Activated gamma-delta T cell (primary cell): ENCODE measurements around the gene SYNE4.

Experiments
- DNase-seq: peaks from one replicate; lab custom pipeline; 2025; lab: John Stamatoyannopoulos, UW

Gene SYNE4

DNA sequence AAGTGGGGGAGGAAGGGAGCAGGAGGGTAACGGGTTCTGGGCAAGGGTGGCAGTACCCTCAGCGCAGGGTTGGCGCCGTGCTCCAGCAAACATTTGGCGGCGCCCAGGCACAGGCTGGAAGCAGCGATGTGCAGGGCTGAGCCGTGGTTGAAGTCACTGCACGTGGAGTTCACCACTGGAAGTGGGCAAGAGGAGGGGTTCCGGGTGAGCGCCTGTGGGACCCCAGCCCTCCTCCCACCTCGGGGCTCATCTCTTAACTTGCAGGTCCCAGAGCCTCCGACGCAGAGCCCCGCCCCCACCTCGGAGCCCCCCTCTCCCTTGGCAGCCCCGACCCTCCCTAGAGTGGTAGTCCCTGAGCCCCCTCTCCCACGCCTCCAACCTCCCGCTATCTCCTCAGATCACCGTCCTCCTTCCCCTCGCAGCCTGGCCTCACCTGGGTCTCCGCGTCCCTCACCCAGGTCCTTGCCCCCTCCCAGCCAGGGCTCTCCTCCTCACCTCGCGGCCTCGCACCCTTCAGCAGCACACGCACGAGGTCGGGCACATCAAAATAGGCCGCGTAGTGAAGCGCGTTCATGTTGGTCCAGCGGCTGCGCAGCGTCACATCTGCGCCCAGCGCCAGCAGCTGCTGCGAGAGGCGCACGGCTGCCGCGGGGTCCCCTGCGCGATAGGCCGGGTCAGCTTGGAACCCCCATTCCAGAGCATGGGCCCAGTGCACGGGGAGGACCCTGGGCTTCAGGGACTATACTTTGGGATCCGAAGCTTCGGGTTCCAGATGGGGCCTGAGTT is 17.7 kb upstream of the SYNE4 start:
- no peak for DNase-seq

DNA sequence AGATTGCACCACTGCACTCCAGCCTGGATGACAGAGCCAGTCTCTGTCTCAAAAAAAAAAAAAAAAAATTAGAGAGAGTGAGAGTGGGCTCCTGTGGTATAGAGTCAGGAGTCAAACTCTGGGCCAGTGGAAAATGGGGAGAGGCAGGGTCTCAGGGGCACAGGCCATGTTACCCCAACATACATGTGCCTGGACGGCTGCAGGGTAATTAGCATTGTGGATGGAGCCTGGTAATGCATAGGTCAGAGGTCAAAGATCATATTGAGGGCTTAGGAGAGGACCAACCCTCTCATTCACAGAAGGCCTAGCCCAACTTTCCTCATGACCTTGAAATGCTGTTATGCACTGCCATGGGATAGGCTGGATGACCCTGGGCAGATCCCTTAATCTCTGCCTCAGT is 16.9 kb upstream of the SYNE4 start:
- DNase-seq: no peak

DNA sequence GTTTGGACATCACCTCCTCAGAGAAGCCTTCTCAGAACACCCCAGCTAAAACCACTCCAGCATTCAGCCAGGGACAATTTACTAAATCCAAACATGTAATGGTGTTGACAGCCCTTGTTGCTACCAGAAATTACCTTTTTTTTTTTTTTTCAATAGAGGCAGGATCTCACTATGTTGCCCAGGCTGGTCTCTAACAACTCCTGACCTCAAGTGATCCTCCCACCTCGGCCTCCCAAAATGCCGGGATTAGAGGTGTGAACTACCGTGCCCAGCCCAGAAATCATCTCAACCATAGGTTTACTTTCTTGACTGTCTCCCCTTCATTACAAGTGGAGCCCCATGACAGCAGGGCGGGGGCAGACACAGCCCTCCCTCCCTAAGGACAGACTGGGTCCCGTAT is 14.8 kb upstream of the SYNE4 start:
- DNase-seq: no peak

DNA sequence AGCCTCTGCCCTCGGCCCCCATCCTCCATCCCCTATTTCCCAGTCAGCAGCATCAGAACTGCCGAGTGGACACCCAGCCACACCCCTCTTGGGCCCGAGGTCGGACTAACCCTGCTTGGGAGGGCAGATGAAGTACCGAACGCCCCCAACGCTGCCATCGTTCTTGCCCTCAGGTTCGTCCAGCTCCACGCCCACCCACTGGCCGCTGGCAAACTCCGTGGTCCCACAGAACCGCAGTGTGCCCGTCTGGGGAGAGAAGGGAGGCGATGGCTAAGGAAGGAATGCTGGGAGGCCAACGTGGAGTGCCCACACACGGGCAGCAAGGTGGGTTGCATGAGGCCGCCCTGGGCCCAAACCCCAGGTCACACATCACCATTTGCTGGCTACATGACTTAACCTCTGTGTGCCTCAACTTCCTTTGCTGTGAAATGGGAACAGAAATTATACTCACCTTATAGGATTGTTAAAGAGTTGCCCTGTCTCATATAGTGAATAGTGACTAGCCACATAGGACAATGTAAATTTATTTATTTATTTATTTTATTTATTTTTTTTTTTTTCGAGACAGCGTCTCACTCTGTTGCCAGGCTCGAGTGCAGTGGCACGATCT is 10.6 kb upstream of the SYNE4 start:
- DNase-seq: no peak

DNA sequence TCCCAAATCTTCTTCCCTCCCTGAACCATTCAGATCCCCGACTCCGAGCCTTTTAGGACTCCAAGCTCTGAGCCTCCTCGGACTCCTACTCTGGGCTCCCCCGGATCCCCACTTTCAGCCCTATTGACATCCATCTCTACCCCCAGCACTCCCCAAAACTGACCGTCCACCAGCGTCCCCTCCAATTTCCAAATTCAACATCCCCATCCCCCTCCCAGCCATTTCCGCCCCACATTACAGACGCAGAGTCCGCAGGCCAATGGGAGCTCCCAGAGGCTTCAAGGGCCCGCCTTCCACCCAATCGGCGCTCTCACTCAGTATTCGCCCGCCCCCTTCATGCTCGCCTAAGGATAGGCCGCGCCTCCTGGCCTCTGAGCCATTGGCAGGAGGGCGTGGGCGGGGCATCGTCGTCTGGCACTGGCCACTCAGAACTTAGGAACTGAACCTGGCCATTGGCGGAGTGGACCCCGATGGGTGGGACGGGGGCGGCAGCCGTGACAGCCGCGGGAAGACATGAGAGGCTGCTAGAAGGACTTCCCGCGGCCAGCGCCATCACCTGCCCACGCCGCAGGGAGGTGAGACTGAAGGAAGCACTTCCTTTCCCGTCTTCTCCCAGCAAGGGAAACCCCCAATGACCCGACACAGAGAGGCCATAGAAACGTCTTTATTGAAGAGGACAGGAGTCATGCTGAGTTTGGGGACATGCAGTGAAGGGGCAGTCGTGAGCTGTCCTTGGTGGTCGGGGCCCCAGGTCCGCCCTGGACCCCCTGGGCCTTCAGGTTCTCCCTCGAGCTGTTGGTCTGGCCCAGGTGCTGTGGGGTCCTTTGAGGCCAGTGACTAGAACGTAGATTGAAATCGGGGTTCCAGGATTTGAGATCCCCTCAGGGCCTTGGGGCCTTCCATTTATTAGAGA is 5.7 kb upstream of the SYNE4 start, which contains the start of gene ALKBH6:
TSS of gene ALKBH6 (minus strand) at position 202 of the 913 bp plus-strand sequence. CDS start 816 bp downstream, outside the sequence.
- DNase-seq: peak; percentile 94

DNA sequence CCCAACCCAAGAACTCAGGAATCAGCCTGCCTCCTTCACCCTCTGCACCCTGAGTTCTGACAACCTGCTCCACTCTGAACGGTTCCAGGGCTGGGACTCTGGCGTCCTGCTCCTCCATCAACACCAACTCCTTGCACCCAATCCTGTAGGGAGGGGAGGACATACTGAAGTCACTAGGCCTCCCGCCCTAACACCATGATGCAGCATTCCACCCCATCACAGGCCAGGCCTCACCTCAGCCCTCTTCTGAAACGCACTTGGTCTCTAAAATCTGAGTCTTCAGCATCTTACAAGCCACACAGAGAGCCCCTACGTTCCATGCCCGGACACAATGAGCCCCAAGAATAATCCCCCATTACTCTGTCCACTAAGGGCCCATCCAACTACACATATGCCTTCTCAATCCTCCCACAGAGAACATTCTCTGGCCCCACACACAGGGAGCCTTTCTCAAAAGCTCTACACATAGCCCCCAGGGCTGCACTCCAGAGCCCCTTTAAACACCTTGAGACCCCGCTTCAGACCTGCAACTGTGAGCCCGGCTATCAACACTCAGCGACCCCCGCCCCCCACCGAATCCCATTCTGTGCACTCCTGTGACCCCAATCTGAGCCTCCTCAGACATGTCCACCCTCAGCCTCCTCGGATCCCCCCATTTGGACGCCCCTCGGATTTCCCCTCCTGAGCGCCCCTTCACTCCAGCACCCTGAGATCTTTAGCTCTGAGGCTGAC is 4.8 kb upstream of the SYNE4 start:
- DNase-seq: no peak

DNA sequence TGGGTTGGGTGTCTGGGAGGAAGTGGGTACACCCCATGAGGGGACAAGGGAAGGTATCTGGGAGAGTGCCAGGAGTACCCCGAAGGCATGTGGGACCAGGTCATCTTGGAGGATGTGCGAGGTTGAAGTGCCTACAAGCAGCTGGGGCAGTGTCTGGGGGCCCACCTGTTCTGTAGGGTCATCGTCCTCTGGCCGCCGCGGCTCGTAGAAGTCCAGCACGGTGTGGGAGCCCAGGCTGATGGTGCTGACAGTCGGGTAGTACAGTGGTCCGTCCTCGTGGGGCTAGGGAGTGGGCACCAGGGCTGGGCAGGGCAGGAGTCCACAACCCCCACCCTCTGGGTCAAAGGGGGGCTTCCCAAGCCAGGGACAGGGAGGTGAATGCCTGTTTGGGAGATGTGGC is 1.8 kb upstream of the SYNE4 start:
- DNase-seq: no peak

DNA sequence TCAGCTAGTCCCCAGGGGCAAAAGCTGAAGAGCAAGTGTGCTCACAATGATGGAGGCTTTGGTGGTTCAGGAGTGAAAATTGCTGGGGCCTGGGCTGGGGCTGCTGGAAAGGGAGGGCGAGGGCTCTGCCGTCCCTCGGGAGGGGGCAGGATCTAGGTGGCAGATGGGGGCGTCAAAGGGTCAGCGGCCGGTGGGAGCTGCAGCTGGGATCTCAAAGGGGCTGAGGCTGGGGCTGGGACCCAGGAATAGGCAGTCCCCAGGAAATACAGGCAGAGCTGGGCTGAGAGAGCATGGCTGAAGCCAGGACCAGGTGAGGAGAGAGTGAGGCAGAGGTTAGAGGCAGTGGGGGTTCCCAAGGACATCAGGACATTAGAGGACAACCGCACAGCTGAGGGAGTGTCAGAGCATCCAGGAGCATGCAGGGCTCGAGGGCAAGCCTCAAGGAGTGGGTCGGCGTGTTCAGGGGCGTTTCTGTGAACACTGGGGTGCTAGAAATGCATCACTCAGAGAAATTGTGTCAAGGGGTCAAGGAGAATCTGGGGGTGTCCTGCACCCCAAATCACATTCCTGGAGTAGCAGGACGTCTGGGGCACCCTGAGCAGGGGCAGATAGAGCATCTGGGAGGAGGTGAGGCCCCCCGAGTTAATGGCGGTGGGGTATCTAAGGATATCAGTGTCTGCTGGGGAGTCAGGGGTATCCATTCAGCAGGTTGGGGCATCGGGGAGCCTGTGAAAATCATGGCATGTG is 1.2 kb upstream of the SYNE4 start:
- DNase-seq: no peak

DNA sequence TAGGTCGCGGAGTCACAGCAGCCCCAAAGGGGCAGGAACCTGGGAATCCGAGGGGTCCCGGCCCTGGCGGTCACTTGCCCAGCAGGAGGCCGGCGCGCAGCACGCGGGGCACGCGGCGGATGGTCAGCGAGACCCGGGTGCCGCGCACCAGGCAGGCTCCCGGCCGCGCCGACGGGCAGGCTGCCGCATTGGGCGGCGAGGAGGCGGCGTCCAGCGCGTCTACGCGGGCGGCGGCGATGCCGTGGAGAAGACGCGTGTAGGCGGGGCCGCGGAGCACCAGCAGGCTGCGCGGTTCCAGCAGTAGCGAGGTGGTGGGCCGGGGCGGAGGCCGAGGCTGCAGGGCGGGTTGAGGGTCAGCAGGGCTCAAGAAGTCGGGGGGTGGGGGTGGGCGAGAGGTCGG is 607 bp upstream of the SYNE4 start:
- no peak for DNase-seq

DNA sequence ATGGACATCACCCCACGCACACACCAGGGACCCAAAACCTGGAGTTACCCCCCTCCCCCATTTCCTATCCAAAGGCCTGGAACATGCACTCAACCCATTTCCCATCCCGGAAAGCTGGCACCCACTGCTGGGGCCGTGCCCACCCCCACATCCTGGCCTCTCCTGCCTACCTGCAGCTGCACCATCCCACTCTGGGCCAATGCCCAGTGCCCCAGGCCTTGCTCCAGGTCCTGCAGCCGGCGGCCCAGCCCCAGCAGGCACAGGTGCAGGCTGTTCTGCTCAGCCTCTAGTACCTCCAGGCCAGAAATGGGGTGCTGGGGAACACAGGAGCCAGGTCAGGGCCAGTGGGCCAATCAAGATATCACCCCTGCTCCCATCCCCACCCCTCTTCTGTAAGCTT is 1.7 kb downstream of the SYNE4 start:
- no peak for DNase-seq

DNA sequence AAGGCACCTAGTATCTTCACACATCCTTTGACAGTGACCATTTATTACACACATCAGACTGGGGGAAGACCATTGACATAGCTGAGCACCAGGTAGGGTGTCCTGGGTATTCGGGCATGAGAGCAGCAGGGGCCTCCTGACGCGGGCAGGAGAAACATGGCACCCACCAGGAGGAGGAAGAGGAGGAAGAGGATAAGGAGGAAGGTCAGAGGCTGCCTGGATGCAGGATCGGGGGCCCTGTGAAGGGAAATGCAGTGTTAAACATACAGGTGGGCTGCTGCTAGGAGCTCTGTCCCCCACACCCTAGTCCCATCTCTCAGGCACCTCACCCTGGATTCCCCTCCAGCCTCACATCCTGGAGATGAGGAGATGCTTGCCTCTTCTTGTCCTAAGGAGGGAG is 5.3 kb downstream of the SYNE4 start:
- no peak for DNase-seq

DNA sequence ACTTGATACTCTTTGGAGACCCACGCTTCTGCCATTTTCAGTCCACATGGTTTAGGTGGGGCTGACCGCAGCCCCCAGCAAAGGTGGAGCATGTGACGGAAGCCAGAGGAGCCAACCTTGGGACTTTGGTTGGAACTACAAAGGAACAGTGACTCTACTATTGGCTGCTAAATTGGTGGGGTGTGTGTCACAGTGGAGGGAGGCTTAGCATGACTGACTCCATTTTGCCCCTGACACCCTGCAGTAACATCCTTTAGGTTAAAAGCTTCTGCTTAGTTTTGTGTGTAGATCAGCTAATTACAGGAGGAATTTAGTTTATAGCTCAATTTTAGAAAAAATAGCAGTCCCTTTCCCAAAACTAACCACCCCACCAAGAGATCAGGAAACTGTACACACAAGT is 7.0 kb downstream of the SYNE4 start:
- DNase-seq: no peak

DNA sequence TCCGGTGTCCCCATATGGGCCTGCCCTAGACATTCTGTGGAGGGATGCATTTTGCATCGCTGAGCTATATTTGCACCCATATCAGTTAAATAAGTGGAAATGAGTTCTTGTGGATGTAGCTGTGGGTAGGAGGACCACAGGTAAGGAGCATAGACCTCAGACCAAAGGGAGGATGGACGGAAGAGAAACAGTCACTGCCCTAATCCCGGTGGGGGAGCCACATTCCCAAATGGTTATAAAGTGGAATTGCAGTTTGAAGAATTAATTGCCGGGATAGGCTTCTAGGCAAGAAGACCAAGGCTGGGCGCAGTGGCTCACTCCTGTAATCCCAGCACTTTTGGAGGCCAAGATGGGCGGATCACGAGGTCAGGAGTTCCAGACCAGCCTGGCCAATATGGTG is 11.8 kb downstream of the SYNE4 start:
- DNase-seq: no peak

DNA sequence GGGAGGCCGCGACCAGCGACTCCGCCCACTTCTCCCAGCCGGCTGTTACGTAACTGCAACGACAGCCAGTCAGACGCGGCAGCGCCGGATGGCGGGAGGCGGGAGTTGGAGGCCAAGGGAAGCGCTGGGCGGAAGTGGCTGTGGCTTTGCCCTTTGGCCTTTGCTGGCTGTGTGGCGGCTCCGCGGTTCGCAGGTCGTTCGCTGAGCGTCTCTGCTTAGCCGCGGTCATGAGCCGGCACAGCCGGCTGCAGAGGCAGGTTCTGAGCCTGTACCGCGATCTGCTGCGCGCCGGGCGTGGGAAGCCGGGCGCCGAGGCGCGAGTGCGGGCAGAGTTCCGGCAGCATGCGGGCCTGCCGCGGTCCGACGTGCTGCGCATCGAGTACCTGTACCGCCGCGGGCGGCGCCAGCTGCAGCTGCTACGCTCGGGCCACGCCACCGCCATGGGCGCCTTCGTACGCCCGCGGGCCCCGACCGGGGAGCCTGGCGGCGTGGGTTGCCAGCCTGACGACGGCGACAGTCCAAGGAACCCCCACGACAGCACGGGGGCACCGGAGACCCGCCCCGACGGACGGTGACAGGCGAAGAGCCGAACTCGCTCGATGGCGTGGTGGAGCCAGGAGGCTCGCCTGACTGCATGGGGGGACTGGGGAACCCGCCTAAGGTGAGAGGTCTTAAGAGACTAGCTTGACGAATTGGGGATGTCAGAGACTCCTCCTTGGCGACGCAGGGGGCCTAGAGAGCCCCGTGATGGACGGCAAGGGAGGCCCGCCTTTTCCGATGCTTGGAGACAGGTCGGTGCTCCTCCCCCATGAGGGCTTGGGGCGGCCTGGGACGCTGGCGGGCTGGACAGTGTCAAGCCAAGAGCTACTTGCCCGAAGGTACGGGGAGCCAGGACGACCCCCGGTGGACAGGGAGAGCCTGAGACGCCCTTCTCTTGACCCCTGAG is 13.3 kb downstream of the SYNE4 start, which contains the start of gene SDHAF1:
TSS of gene SDHAF1 (plus strand) at position 141 of the 946 bp plus-strand sequence. CDS start at position 228, 87 bp downstream.
- DNase-seq: peak; percentile 84

DNA sequence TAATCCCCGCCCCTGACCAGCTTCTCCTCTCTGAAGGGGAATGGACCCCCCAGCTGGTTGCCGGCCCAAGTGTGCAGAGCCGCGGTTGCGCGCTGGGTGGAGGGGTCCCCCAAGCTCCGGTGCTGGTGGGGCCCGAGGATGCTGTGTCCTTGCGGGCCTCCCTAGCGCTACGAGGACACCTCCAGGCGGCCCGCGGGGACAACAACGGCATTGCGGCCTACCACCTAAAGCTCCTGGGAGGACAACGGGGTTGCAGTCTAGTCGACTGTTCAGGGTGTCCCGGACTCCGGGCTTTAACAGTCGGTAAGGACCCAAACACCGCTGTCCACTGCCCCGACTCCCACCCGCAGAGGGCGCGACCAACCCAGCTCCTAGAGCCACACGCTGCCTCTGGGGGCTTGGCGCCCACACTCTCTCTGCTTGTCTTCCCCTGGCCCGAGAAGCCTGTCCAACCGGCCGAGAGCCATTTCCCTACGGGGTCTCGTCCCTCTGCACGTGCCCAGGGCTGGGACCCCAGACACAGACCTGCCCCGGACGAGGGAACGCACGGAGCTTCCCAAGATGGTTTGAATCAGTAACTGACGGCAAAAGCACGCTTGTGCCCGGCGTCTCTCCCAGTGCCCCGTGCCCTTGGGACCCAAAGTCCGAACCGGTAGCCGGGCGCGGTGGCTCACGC is 14.6 kb downstream of the SYNE4 start:
- no peak for DNase-seq

DNA sequence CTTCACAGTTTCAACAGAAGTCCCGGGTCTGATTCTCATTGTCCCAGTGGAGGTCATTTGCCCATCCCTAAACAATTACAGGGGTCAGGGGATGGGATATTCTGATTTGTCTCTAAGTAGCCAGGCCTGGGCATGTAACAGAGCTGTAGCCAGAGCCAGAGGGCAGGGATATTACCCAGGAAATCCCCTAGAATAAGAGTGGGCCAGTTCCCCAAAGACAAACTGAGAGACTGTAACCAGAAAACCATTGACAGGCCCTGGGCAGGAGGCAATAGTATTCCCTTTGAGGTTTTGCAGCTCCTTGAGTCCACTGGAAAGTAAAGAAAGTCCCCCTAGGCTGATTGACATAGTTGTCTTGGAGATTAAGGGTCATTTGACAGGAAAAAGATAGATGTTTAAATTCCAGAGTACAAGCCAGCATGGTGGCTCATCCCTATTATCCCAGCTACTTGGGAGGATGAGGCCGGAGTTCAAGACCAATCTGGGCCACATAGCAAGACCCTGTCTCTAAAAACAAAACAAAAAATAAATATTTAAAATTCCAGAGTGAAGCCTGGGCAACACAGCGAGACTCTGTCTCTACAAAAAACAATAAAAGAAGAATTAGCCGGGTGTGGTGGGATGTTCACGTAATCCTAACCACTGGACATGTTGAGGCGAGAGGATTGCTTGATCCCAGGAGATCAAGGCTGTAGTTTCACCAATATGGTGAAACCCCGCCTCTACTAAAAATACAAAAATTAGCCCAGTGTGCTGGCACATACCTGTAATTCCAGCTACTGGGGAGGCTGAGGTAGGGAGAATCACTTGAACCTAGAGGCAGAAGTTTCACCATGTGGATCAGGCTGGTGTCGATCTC is 15.5 kb downstream of the SYNE4 start:
- DNase-seq: no peak

DNA sequence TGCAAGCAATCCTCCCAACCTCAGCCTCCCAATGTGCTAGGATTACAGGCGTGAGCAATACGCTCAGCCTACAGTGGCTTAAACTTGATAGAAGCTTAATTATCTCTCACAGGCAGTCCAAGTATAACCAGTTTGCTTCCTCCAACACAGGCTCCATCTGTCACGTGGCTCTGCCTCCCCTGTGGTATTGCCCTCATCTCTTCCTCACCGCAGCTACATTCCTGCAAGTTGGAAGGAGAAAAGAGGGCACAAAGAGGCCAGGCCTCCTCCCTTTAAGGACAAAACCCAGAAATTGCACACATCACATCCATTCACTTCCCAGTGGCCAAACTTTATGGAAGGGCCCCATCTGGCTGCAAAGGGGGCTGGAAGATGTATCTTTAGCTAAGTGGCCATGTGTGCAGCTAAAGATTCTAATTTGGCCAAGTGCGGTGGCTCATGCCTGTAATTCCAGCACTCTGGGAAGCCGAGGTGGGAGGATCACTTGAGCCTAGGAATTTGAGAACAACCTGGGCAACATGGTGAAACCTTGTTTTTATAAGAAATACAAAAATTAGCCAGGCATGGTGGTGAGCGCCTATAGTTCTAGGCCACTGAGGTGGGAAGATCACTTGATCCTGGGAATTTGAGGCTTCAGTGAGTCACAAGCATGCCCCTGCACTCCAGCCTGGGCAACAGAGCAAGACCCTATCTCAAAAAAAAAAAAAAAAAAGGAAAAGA is 16.7 kb downstream of the SYNE4 start:
- no peak for DNase-seq
